CD4-positive, alpha-beta T cell treated with Interferon gamma for 1 hour (primary cell): ENCODE results near the gene LRMDA.

Experiments used
- DNase-seq: peaks from one replicate; pipeline ENCODE4 v3.0.0-alpha.2; 2020

LRMDA gene

GRCh38 chr10:75801661-75802060 lies 370.2 kb downstream of the LRMDA start:
- no peak for DNase-seq

- no peak for DNase-seq
These were observed 371.7 kb downstream of the LRMDA start for GRCh38 chr10:75803121-75803520.

GRCh38 chr10:75803816-75804552 lies 372.6 kb downstream of the LRMDA start:
- DNase-seq = no peak

- no peak for DNase-seq
These were observed 374.8 kb downstream of the LRMDA start for GRCh38 chr10:75806186-75806585.

- no peak for DNase-seq
These were observed 376.0 kb downstream of the LRMDA start for GRCh38 chr10:75807456-75807855.

GRCh38 chr10:75809003-75809402 lies 377.6 kb downstream of the LRMDA start:
- no peak for DNase-seq

- no peak for DNase-seq
These were observed 382.6 kb downstream of the LRMDA start for GRCh38 chr10:75814014-75814413.

GRCh38 chr10:75815066-75815465 lies 383.6 kb downstream of the LRMDA start:
- no peak for DNase-seq

- no peak for DNase-seq
These were observed 385.8 kb downstream of the LRMDA start for GRCh38 chr10:75817198-75817597.

- DNase-seq = no peak
These were observed 387.1 kb downstream of the LRMDA start for GRCh38 chr10:75818552-75818951.

- DNase-seq = no peak
These were observed 393.8 kb downstream of the LRMDA start for GRCh38 chr10:75825235-75825634.

- no peak for DNase-seq
These were observed 394.2 kb downstream of the LRMDA start for GRCh38 chr10:75825661-75826060.

- no peak for DNase-seq
These were observed 395.4 kb downstream of the LRMDA start for GRCh38 chr10:75826846-75827245.

- no peak for DNase-seq
These were observed 396.2 kb downstream of the LRMDA start for GRCh38 chr10:75827587-75828021.

GRCh38 chr10:75828413-75828812 lies 397.0 kb downstream of the LRMDA start:
- DNase-seq = no peak

GRCh38 chr10:75836064-75836463 lies 404.6 kb downstream of the LRMDA start:
- DNase-seq = no peak

- no peak for DNase-seq
These were observed 407.1 kb downstream of the LRMDA start for GRCh38 chr10:75838486-75838885.

- no peak for DNase-seq
These were observed 407.6 kb downstream of the LRMDA start for GRCh38 chr10:75839020-75839419.

GRCh38 chr10:75841266-75841665 lies 409.8 kb downstream of the LRMDA start:
- DNase-seq = no peak

- DNase-seq = no peak
These were observed 413.9 kb downstream of the LRMDA start for GRCh38 chr10:75845176-75845947.

- DNase-seq = no peak
These were observed 416.1 kb downstream of the LRMDA start for GRCh38 chr10:75847477-75847876.

- no peak for DNase-seq
These were observed 420.3 kb downstream of the LRMDA start for GRCh38 chr10:75851580-75852345.

- DNase-seq = no peak
These were observed 421.5 kb downstream of the LRMDA start for GRCh38 chr10:75852851-75853484.
